ENCODE results near the gene RFX1.
"Not testable (repeated sequence)": the region's sequence is repeated elsewhere in the genome, so short reads cannot be mapped to it uniquely, and the experiment has no call there.

Gene RFX1

GRCh38 chr19:13923194-13923987 lies 82.7 kb downstream of the RFX1 start:
- no peaks in the 10 kb centered on the region for H3K4me1 ChIP-seq (ENCODE audit: control insufficient read depth, insufficient read depth, low read length)
- H3K4me3 ChIP-seq (ENCODE audit: low read depth, low read length), result no peak overlapping the region
- TF ChIP-seq ZNF623 (tag by site-specific recombination; IDR thresholded peaks at IDR 0.05) (peak; percentile 81), ZNF223 (tag by site-specific recombination; IDR thresholded peaks at IDR 0.05) (no peak)
- ChIA-PET POLR2A (interaction anchor here (0.5 to 0.6 kb wide), 2 partner anchors 24 to 62 kb away, joined by 3 read pairs; no protein-coding TSS in a partner anchor), CTCF (interaction anchor here (1.2 kb wide), 1 partner anchor 44 kb away, joined by 3 read pairs; no protein-coding TSS in a partner anchor)
- no peaks in the 10 kb centered on the region for H3K9me3 ChIP-seq (ENCODE audit: control insufficient read depth, insufficient read depth, low read depth, low read length)
- H3K36me3 ChIP-seq (ENCODE audit: control insufficient read depth in 2 of 2, insufficient read depth in 1 of 2, low read length in 2 of 2), result peaks cover 38 to 85% of the 10 kb centered on the region in 2 experiments
- H3K27ac ChIP-seq (ENCODE audit: extremely low read depth, low read depth, low read length), result no peak overlapping the region

DNA sequence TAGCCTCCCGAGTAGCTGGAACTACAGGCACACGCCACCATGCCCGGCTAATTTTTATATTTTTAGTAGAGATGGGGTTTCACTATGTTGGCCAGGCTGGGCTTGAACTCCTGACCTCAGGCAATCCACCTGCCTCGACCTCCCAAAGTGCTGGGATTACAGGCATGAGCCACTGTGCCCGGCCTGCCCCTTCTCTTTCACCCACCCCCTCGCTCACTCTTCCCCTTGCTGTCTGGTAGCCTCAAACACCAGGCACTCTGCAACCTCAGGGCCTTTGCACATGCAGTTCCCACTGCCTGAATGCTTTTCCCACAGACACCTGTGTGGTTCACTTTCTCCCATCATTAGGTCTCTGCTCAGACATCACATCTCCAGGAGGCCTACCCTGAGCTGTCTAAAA lies 84.0 kb downstream of the RFX1 start:
- POLR2A ChIA-PET, result interaction anchor here (1.7 kb wide), 1 partner anchor 9 kb away, joined by 7 read pairs; no protein-coding TSS in a partner anchor
- peaks cover 46 to 84% of the 10 kb centered on the region in 2 experiments for H3K36me3 ChIP-seq (ENCODE audit: control insufficient read depth in 2 of 2, insufficient read depth in 1 of 2, low read length in 2 of 2)

GRCh38 chr19:13920940-13921747 lies 85.0 kb downstream of the RFX1 start:
- no peak overlapping the region for H3K4me3 ChIP-seq (ENCODE audit: low read depth, low read length)
- peaks cover 52 to 83% of the 10 kb centered on the region in 2 experiments for H3K36me3 ChIP-seq (ENCODE audit: control insufficient read depth in 2 of 2, insufficient read depth in 1 of 2, low read length in 2 of 2)
- POLR2A ChIA-PET, result interaction anchor here (1.1 to 1.7 kb wide), 2 partner anchors 10 to 85 kb away, joined by 6 to 7 read pairs; partner anchors contain the start of gene RFX1
- H3K4me1 ChIP-seq (ENCODE audit: control insufficient read depth, insufficient read depth, low read length), result no peaks in the 10 kb centered on the region
- no peak overlapping the region for H3K27ac ChIP-seq (ENCODE audit: extremely low read depth, low read depth, low read length)
- no peaks in the 10 kb centered on the region for H3K9me3 ChIP-seq (ENCODE audit: control insufficient read depth, insufficient read depth, low read depth, low read length)
- CTCF ChIA-PET, result interaction anchor here (1.2 kb wide), 1 partner anchor 10 kb away, joined by 4 read pairs; no protein-coding TSS in a partner anchor
- TF ChIP-seq ZNF626 (tag by site-specific recombination; IDR thresholded peaks at IDR 0.05) (no peak), ZNF555 (tag by site-specific recombination; conservative IDR thresholded peaks at IDR 0.05) (no peak), KLF9 (tag by site-specific recombination; IDR thresholded peaks at IDR 0.05; ENCODE audit: low read depth) (no peak), ZNF701 (tag by site-specific recombination; IDR thresholded peaks at IDR 0.05) (no peak), ZNF311 (tag by site-specific recombination; IDR thresholded peaks at IDR 0.05; ENCODE audit: borderline replicate concordance) (no peak), IKZF3 (tag by site-specific recombination; IDR thresholded peaks at IDR 0.05) (no peak), ZNF214 (tag by site-specific recombination; IDR thresholded peaks at IDR 0.05; ENCODE audit: borderline replicate concordance) (no peak), BCL11B (tag by site-specific recombination; IDR thresholded peaks at IDR 0.05; ENCODE audit: low read depth) (no peak), ZNF112 (tag by site-specific recombination; IDR thresholded peaks at IDR 0.05) (no peak), ZSCAN30 (tag by site-specific recombination; IDR thresholded peaks at IDR 0.05) (no peak), ZNF416 (tag by site-specific recombination; IDR thresholded peaks at IDR 0.05) (no peak), INSM2 (tag by site-specific recombination; IDR thresholded peaks at IDR 0.05) (no peak), ZNF747 (tag by site-specific recombination; IDR thresholded peaks at IDR 0.05) (no peak)
- TF ChIP-seq, protein P1, sequence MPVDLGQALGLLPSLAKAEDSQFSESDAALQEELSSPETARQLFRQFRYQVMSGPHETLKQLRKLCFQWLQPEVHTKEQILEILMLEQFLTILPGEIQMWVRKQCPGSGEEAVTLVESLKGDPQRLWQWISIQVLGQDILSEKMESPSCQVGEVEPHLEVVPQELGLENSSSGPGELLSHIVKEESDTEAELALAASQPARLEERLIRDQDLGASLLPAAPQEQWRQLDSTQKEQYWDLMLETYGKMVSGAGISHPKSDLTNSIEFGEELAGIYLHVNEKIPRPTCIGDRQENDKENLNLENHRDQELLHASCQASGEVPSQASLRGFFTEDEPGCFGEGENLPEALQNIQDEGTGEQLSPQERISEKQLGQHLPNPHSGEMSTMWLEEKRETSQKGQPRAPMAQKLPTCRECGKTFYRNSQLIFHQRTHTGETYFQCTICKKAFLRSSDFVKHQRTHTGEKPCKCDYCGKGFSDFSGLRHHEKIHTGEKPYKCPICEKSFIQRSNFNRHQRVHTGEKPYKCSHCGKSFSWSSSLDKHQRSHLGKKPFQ (tag by site-specific recombination; IDR thresholded peaks at IDR 0.05), result no peak

More for the DNA sequence above, 84.0 kb downstream of the RFX1 start:
- CTCF ChIA-PET; H3K27ac ChIP-seq (ENCODE audit: extremely low read depth, low read depth, low read length); H3K4me1 ChIP-seq (ENCODE audit: control insufficient read depth, insufficient read depth, low read length); H3K4me3 ChIP-seq (ENCODE audit: low read depth, low read length); H3K9me3 ChIP-seq (ENCODE audit: control insufficient read depth, insufficient read depth, low read depth, low read length): not testable (repeated sequence)
- TF ChIP-seq ZNF623 (tag by site-specific recombination; IDR thresholded peaks at IDR 0.05) (peak; percentile 99), ZNF121 (tag by site-specific recombination; IDR thresholded peaks at IDR 0.05) (peak; percentile 84)
- TF ChIP-seq, protein P2, sequence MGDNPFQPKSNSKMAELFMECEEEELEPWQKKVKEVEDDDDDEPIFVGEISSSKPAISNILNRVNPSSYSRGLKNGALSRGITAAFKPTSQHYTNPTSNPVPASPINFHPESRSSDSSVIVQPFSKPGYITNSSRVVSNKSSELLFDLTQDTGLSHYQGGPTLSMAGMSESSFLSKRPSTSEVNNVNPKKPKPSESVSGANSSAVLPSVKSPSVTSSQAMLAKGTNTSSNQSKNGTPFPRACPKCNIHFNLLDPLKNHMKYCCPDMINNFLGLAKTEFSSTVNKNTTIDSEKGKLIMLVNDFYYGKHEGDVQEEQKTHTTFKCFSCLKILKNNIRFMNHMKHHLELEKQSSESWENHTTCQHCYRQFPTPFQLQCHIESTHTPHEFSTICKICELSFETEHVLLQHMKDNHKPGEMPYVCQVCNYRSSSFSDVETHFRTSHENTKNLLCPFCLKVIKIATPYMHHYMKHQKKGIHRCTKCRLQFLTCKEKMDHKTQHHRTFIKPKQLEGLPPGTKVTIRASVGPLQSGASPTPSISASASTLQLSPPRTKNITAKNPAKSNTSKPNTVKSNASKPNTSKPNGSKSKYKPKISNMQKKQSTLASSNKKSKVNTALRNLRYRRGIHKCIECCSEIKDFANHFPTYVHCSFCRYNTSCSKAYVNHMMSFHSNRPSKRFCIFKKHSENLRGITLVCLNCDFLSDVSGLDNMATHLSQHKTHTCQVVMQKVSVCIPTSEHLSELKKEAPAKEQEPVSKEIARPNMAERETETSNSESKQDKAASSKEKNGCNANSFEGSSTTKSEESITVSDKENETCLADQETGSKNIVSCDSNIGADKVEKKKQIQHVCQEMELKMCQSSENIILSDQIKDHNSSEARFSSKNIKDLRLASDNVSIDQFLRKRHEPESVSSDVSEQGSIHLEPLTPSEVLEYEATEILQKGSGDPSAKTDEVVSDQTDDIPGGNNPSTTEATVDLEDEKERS (tag by site-specific recombination; IDR thresholded peaks at IDR 0.05), result peak; percentile 37; the same call in 1 of the 2 replicates
